ENCODE results near the gene YEATS4.
"Not testable (repeated sequence)": the region's sequence is repeated elsewhere in the genome, so short reads cannot be mapped to it uniquely, and the experiment has no call there.

YEATS4 gene

GRCh38 chr12:69359531-69360347 is at the start of gene YEATS4:
YEATS4 (plus strand) TSS chr12:69359743; CDS start chr12:69359973, 230 bp downstream.
- DNase-seq = peak; percentile 83

GRCh38 chr12:69313209-69313608 is 46.3 kb upstream of the YEATS4 start:
- DNase-seq = no peak

GRCh38 chr12:69316784-69317183 is 42.8 kb upstream of the YEATS4 start:
- DNase-seq = not testable (repeated sequence)

GRCh38 chr12:69317233-69317632 is 42.3 kb upstream of the YEATS4 start:
- DNase-seq = not testable (repeated sequence)

GRCh38 chr12:69318225-69318624 is 41.3 kb upstream of the YEATS4 start:
- DNase-seq = no peak

GRCh38 chr12:69321351-69321750 is 38.2 kb upstream of the YEATS4 start:
- peak; percentile 14 for DNase-seq

GRCh38 chr12:69324797-69325466 is 34.6 kb upstream of the YEATS4 start:
- peak; percentile 63 for DNase-seq

GRCh38 chr12:69328426-69328825 is 31.1 kb upstream of the YEATS4 start:
- no peak for DNase-seq

GRCh38 chr12:69329669-69330428 is 29.7 kb upstream of the YEATS4 start:
- peak; percentile 64 for DNase-seq

GRCh38 chr12:69330475-69331473 is 28.8 kb upstream of the YEATS4 start:
- DNase-seq = no peak

- no peak for DNase-seq
Measured at GRCh38 chr12:69331519-69331908, 28.0 kb upstream of the YEATS4 start.

- DNase-seq = no peak
Measured at GRCh38 chr12:69331909-69332684, 27.4 kb upstream of the YEATS4 start.

- DNase-seq = no peak
Measured at GRCh38 chr12:69332815-69333358, 26.7 kb upstream of the YEATS4 start.

- no peak for DNase-seq
Measured at GRCh38 chr12:69334158-69334557, 25.4 kb upstream of the YEATS4 start.

GRCh38 chr12:69337311-69338090 is 22.0 kb upstream of the YEATS4 start:
- DNase-seq = no peak

GRCh38 chr12:69338120-69338859 is 21.3 kb upstream of the YEATS4 start:
- DNase-seq = peak; percentile 59

- DNase-seq = no peak
Measured at GRCh38 chr12:69338936-69339335, 20.6 kb upstream of the YEATS4 start.

GRCh38 chr12:69339999-69340398 is 19.5 kb upstream of the YEATS4 start:
- DNase-seq = no peak

GRCh38 chr12:69341328-69341727 is 18.2 kb upstream of the YEATS4 start:
- peak; percentile 53 for DNase-seq

GRCh38 chr12:69342421-69342820 is 17.1 kb upstream of the YEATS4 start:
- DNase-seq = no peak
